IMR-90 (cell line): ENCODE measurements around the gene OSCP1. TPM values are rescaled to one million over a fixed set of nuclear protein-coding genes. Genes with fewer than 3 reads are reported as not detected.

ENCODE experiments used
- ATAC-seq: fragments of 200-7000 bp; cut with Tn5 transposase; 2 replicates; pipeline ENCODE4 v1.9.1; 2020; ENCODE audit warnings: low read depth, mild to moderate bottlenecking, moderate library complexity
- BruUV-seq: library from RNA; stranded (reverse); fragments of 400-500 nt; replicated peaks from 2 replicates; lab custom pipeline; 2021; lab: Mats Ljungman, UMichigan
- CTCF ChIA-PET: fragments of 300-600 bp; formaldehyde crosslinking; extraction: SDS; loops from one replicate; lab custom pipeline; 2021; ENCODE audit warnings: antibody characterized with exemption; lab: Yijun Ruan, JAX
- POLR2A ChIA-PET: fragments of 300-600 bp; sonication (Branson Sonifier 250); formaldehyde crosslinking; loops from one replicate; lab custom pipeline; 2022; ENCODE audit warnings: antibody characterized with exemption; ENCODE audit not compliant: unreplicated experiment; lab: Charles Lee
- DNase-seq: peaks from one replicate; pipeline ENCODE4 v3.0.0; 2013
- H2AFZ ChIP-seq: replicated peaks from 2 replicates; pipeline ENCODE3; 2013; ENCODE audit warnings: low read length, mild to moderate bottlenecking; ENCODE audit not compliant: poor library complexity
- H2AK5ac ChIP-seq: 2 replicates; pipeline ENCODE4 v1.6.1; 2013; ENCODE audit warnings: low read depth, low read length, inconsistent platforms
- H2AK9ac ChIP-seq: replicated peaks from 2 replicates; pipeline ENCODE3; 2013; ENCODE audit warnings: mild to moderate bottlenecking, low read depth, low read length, moderate library complexity; ENCODE audit not compliant: poor library complexity
- H2BK120ac ChIP-seq: 2 replicates; pipeline ENCODE4 v1.6.1; 2013; ENCODE audit warnings: low read depth, low read length, inconsistent platforms
- H2BK15ac ChIP-seq: 3 replicates; pipeline ENCODE4 v1.6.1; 2013; ENCODE audit warnings: low read depth, low read length, inconsistent platforms
- H2BK20ac ChIP-seq: 2 replicates; pipeline ENCODE4 v1.6.1; 2013; ENCODE audit warnings: low read depth, mild to moderate bottlenecking, inconsistent platforms, low read length, moderate library complexity
- H2BK5ac ChIP-seq: 2 replicates; pipeline ENCODE4 v1.6.1; 2013; ENCODE audit warnings: mild to moderate bottlenecking, low read depth, low read length, inconsistent platforms; ENCODE audit not compliant: poor library complexity, severe bottlenecking
- H3K14ac ChIP-seq: replicated peaks from 2 replicates; pipeline ENCODE4 v1.6.1; 2013; ENCODE audit warnings: low read depth, low read length, inconsistent platforms
- H3K18ac ChIP-seq: 2 replicates; pipeline ENCODE4 v1.6.1; 2013; ENCODE audit warnings: low read depth, low read length, control low read depth
- H3K23ac ChIP-seq: 2 replicates; pipeline ENCODE4 v1.6.1; 2013; ENCODE audit warnings: low read depth, low read length, inconsistent platforms
- H3K27ac ChIP-seq: 2 replicates; pipeline ENCODE4 v1.5.1; 2013; ENCODE audit warnings: mild to moderate bottlenecking, control low read depth, low read length; ENCODE audit not compliant: insufficient read depth
- H3K27me3 ChIP-seq: 2 replicates; pipeline ENCODE4 v1.6.1; 2013; ENCODE audit warnings: low read length; ENCODE audit not compliant: control insufficient read depth, insufficient read depth
- H3K36me3 ChIP-seq: 2 replicates; pipeline ENCODE4 v1.6.1; 2013; ENCODE audit warnings: low read length, mixed read lengths; ENCODE audit not compliant: control insufficient read depth, insufficient read depth
- H3K4ac ChIP-seq: 2 replicates; pipeline ENCODE4 v1.6.1; 2013; ENCODE audit warnings: low read depth, low read length, inconsistent platforms
- H3K4me1 ChIP-seq: 2 replicates; pipeline ENCODE4 v1.6.1; 2013; ENCODE audit warnings: low read length, mixed read lengths; ENCODE audit not compliant: control insufficient read depth, insufficient read depth
- H3K4me2 ChIP-seq: 2 replicates; pipeline ENCODE4 v1.6.1; 2013; ENCODE audit warnings: low read depth, mild to moderate bottlenecking, control low read depth, low read length, moderate library complexity
- H3K4me3 ChIP-seq: 2 replicates; pipeline ENCODE4 v1.5.1; 2013; ENCODE audit warnings: low read depth, mild to moderate bottlenecking, control low read depth, low read length, moderate library complexity; ENCODE audit not compliant: insufficient read depth
- H3K56ac ChIP-seq: 2 replicates; pipeline ENCODE4 v1.6.1; 2013; ENCODE audit warnings: low read length, inconsistent platforms; ENCODE audit not compliant: insufficient read depth; ENCODE audit errors: extremely low read depth
- H3K79me1 ChIP-seq, 2 experiments: 2 replicates each; pipeline ENCODE4 v1.6.1; 2013; ENCODE audit warnings: low read length in 2 of 2, inconsistent platforms in 1 of 2, low read depth in 1 of 2
- H3K9ac ChIP-seq: 2 replicates; pipeline ENCODE4 v1.6.1; 2013; ENCODE audit warnings: low read depth, low read length, control low read depth
- H3K9me1 ChIP-seq: 2 replicates; pipeline ENCODE4 v1.6.1; 2013; ENCODE audit warnings: low read length, inconsistent platforms; ENCODE audit not compliant: insufficient read depth
- H3K9me3 ChIP-seq: 2 replicates; pipeline ENCODE4 v1.6.1; 2013; ENCODE audit warnings: low read length; ENCODE audit not compliant: control insufficient read depth, insufficient read depth
- H4K20me1 ChIP-seq: 2 replicates; pipeline ENCODE4 v1.6.1; 2013; ENCODE audit warnings: low read length, inconsistent platforms; ENCODE audit not compliant: insufficient read depth
- H4K5ac ChIP-seq: 2 replicates; pipeline ENCODE4 v1.6.1; 2013; ENCODE audit warnings: mild to moderate bottlenecking, low read depth, low read length, control low read depth
- H4K8ac ChIP-seq, 2 experiments: 2 replicates each; pipeline ENCODE4 v1.6.1; 2013; ENCODE audit warnings: low read depth in 2 of 2, low read length in 2 of 2, control low read depth in 1 of 2, inconsistent platforms in 1 of 2
- H4K91ac ChIP-seq: 2 replicates; pipeline ENCODE4 v1.6.1; 2013; ENCODE audit warnings: low read depth, low read length, inconsistent platforms; ENCODE audit not compliant: insufficient read depth
- BHLHE40 ChIP-seq: fragments of 150-350 bp; IDR thresholded peaks from 2 replicates; pipeline ENCODE4 v1.6.1; 2016; ENCODE audit warnings: mild to moderate bottlenecking, low read depth, low read length
- CEBPB ChIP-seq: IDR thresholded peaks from 2 replicates; pipeline ENCODE4 v1.6.1; 2012; ENCODE audit warnings: low read depth, low read length, improper control_type of control experiment
- CHD1 ChIP-seq: IDR thresholded peaks from 2 replicates; pipeline ENCODE4 v1.6.1; 2012; ENCODE audit warnings: low read depth, low read length, improper control_type of control experiment
- FOS ChIP-seq: fragments of 150-350 bp; IDR thresholded peaks from 2 replicates; pipeline ENCODE4 v1.6.1; 2016; ENCODE audit warnings: low read depth, low read length
- MAFK ChIP-seq: IDR thresholded peaks from 2 replicates; pipeline ENCODE4 v1.6.1; 2012; ENCODE audit warnings: low read depth, low read length, improper control_type of control experiment
- MAZ ChIP-seq: IDR thresholded peaks from 2 replicates; pipeline ENCODE4 v1.6.1; 2012; ENCODE audit warnings: low read depth, mild to moderate bottlenecking, low read length, improper control_type of control experiment, moderate library complexity, borderline replicate concordance
- MXI1 ChIP-seq: IDR thresholded peaks from 2 replicates; pipeline ENCODE4 v1.6.1; 2012; ENCODE audit warnings: low read depth, mild to moderate bottlenecking, low read length, moderate library complexity, borderline replicate concordance
- NFE2L2 ChIP-seq: fragments of 150-350 bp; IDR thresholded peaks from 2 replicates; pipeline ENCODE4 v1.6.1; 2016; ENCODE audit warnings: low read depth, mild to moderate bottlenecking, low read length
- POLR2A ChIP-seq: IDR thresholded peaks from 2 replicates; pipeline ENCODE4 v1.6.1; 2012; ENCODE audit warnings: mild to moderate bottlenecking, low read depth, low read length
- RAD21 ChIP-seq: IDR thresholded peaks from 2 replicates; pipeline ENCODE4 v1.6.1; 2012; ENCODE audit warnings: low read length, improper control_type of control experiment
- RCOR1 ChIP-seq: IDR thresholded peaks from 2 replicates; pipeline ENCODE4 v1.6.1; 2012; ENCODE audit warnings: mild to moderate bottlenecking, low read length, improper control_type of control experiment; ENCODE audit not compliant: insufficient replicate concordance
- RFX5 ChIP-seq: IDR thresholded peaks from 2 replicates; pipeline ENCODE4 v1.8.0; 2012; ENCODE audit warnings: low read depth, mild to moderate bottlenecking, low read length, moderate library complexity
- SMC3 ChIP-seq: fragments of 150-350 bp; IDR thresholded peaks from 2 replicates; pipeline ENCODE4 v1.6.1; 2016; ENCODE audit warnings: low read depth, mild to moderate bottlenecking, antibody characterized with exemption, low read length, moderate library complexity
- WGBS, 2 experiments: methylation state at CpG; one replicate each; pipeline versions ENCODE4 v1.1.5 to v1.1.7; 2013; ENCODE audit warnings: missing lambda C conversion rate in 2 of 2; ENCODE audit not compliant: insufficient read length in 1 of 2; ENCODE audit errors: extremely low coverage in 2 of 2; 5-methylcytosine and 5-hydroxymethylcytosine counted together
- dilution Hi-C: fragments of 300-500 bp; cut with HindIII; formaldehyde crosslinking; loops from one replicate; pipeline ENCODE4 v1.14.3; 2018; ENCODE audit warnings: low sequenced_read_pairs; ENCODE audit not compliant: unreplicated experiment
- in situ Hi-C: fragments of 300-500 bp; cut with MboI; formaldehyde crosslinking; loops from 3 replicates; pipeline ENCODE4 v1.14.3; 2019; ENCODE audit warnings: low sequenced_read_pairs, inconsistent platforms, mixed read lengths
- intact Hi-C: fragments of 100-400 bp; cut with micrococcal nuclease; formaldehyde crosslinking; loops from 2 replicates; pipeline ENCODE4 v1.10.0; 2022
- polyA plus RNA-seq, 3 experiments: library from polyadenylated mRNA; depleted of rRNA; stranded (reverse); fragments of >200 nt; gene quantifications; 2 replicates each; pipeline ENCODE4 v1.2.3, GENCODE V29; 2012; ENCODE audit warnings: low replicate concordance in 1 of 3
- total RNA-seq: library from RNA; depleted of rRNA; stranded (reverse); fragments of >200 nt; gene quantifications from 2 replicates; pipeline ENCODE4 v1.2.3, GENCODE V29; 2012
- TF ChIP-seq, protein P1 (sequence below): fragments of 150-350 bp; IDR thresholded peaks from 2 replicates; pipeline ENCODE4 v1.6.1; 2016; ENCODE audit warnings: low read depth, mild to moderate bottlenecking, low read length, moderate library complexity, borderline replicate concordance
- TF ChIP-seq, protein P2 (sequence below): fragments of 150-350 bp; IDR thresholded peaks from 2 replicates; pipeline ENCODE4 v1.6.1; 2017; ENCODE audit warnings: mild to moderate bottlenecking, antibody characterized with exemption, low read length, low read depth
- TF ChIP-seq, protein P3 (sequence below): conservative IDR thresholded peaks from 2 replicates; pipeline ENCODE4 v1.5.1; 2012; ENCODE audit warnings: mild to moderate bottlenecking, low read depth, low read length, improper control_type of control experiment

OSCP1 gene
- total and polyA plus RNA-seq, 2 of the 4 experiments (the other 2 are of a cell fraction): 7.8 to 11.8 TPM

DNA sequence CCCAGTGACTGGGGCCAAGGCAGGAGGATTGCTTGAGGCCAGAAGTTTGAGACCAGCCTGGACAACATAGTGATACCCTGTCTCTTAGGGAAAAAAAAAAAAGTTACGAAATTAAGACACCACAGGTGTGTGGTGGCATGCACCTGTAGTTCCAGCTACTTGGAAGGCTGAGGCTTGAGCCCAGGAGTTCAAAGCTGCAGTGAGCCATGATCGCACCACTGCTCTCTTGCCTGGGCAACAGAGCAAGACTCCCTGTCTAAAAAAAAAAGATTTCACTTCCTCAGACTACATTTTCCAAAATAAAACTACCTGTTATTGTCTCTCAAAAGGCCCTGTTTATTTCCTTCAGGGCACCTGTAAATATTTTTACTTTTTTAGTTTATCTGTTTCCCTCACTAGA, 59.8 kb downstream of the OSCP1 start:
- H3K56ac ChIP-seq: no peak overlapping the region
- H3K4me3 ChIP-seq: no peak overlapping the region
- no peak overlapping the region for H3K9ac ChIP-seq
- dilution Hi-C loops (no loop called here), in situ Hi-C loops (no loop called here), intact Hi-C loops (no loop called here)
- no peaks in the 10 kb centered on the region for H3K27me3 ChIP-seq
- peaks cover 16% of the 10 kb centered on the region for H3K4me1 ChIP-seq
- no peak overlapping the region for H2AFZ ChIP-seq
- no peak overlapping the region for H3K4ac ChIP-seq
- no peak overlapping the region for H3K14ac ChIP-seq
- DNase-seq: no peak
- no peak overlapping the region for H3K4me2 ChIP-seq
- WGBS, 2 experiments: 90% methylated on average over 2 of the region's 2 CpGs; no CpG with 5 or more reads in 1 of the 2 experiments
- H2BK5ac ChIP-seq: no peak overlapping the region
- no peak overlapping the region for H4K5ac ChIP-seq
- no TSS peak for BruUV-seq
- peaks cover 5% of the 10 kb centered on the region; the same call in 1 of the 2 replicates for H4K20me1 ChIP-seq
- ChIA-PET CTCF (no interaction called here), POLR2A (no interaction called here)
- no peak overlapping the region for H2AK5ac ChIP-seq
- H4K8ac ChIP-seq: no peak overlapping the region
- H3K18ac ChIP-seq: no peak overlapping the region
- H3K27ac ChIP-seq: no peak overlapping the region
- TF ChIP-seq MAFK (no peak), SMC3 (no peak), NFE2L2 (no peak), MXI1 (no peak), RCOR1 (no peak), CHD1 (no peak), CEBPB (no peak), FOS (no peak), MAZ (no peak), POLR2A (no peak), BHLHE40 (no peak), RFX5 (no peak), RAD21 (no peak)
- TF ChIP-seq, protein P1, sequence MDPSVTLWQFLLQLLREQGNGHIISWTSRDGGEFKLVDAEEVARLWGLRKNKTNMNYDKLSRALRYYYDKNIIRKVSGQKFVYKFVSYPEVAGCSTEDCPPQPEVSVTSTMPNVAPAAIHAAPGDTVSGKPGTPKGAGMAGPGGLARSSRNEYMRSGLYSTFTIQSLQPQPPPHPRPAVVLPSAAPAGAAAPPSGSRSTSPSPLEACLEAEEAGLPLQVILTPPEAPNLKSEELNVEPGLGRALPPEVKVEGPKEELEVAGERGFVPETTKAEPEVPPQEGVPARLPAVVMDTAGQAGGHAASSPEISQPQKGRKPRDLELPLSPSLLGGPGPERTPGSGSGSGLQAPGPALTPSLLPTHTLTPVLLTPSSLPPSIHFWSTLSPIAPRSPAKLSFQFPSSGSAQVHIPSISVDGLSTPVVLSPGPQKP: no peak
- TF ChIP-seq, protein P2, sequence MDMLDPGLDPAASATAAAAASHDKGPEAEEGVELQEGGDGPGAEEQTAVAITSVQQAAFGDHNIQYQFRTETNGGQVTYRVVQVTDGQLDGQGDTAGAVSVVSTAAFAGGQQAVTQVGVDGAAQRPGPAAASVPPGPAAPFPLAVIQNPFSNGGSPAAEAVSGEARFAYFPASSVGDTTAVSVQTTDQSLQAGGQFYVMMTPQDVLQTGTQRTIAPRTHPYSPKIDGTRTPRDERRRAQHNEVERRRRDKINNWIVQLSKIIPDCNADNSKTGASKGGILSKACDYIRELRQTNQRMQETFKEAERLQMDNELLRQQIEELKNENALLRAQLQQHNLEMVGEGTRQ: no peak
- TF ChIP-seq, protein P3, sequence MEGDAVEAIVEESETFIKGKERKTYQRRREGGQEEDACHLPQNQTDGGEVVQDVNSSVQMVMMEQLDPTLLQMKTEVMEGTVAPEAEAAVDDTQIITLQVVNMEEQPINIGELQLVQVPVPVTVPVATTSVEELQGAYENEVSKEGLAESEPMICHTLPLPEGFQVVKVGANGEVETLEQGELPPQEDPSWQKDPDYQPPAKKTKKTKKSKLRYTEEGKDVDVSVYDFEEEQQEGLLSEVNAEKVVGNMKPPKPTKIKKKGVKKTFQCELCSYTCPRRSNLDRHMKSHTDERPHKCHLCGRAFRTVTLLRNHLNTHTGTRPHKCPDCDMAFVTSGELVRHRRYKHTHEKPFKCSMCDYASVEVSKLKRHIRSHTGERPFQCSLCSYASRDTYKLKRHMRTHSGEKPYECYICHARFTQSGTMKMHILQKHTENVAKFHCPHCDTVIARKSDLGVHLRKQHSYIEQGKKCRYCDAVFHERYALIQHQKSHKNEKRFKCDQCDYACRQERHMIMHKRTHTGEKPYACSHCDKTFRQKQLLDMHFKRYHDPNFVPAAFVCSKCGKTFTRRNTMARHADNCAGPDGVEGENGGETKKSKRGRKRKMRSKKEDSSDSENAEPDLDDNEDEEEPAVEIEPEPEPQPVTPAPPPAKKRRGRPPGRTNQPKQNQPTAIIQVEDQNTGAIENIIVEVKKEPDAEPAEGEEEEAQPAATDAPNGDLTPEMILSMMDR: no peak
- no peak overlapping the region for H2BK120ac ChIP-seq
- H3K9me3 ChIP-seq: no peaks in the 10 kb centered on the region
- H4K91ac ChIP-seq: no peak overlapping the region
- no peak overlapping the region for H2AK9ac ChIP-seq
- peaks cover 23% of the 10 kb centered on the region for H3K36me3 ChIP-seq
- peaks cover 22% of the 10 kb centered on the region for H3K9me1 ChIP-seq
- no peak overlapping the region for H2BK20ac ChIP-seq
- H3K23ac ChIP-seq: no peak overlapping the region
- ATAC-seq: no peak
- H2BK15ac ChIP-seq: no peak overlapping the region
- peaks cover 9 to 50% of the 10 kb centered on the region in 2 experiments for H3K79me1 ChIP-seq
